Spleen (tissue), 7 donors: ENCODE data around the gene ZYG11A.

Experiments used
- POLR2A ChIP-seq, 3 donors: fragments of 450-650 bp; IDR thresholded peaks; one replicate each; pipeline ENCODE4 v1.5.1; 2017; ENCODE audit warnings: antibody characterized with exemption in 3 of 3, mild to moderate bottlenecking in 1 of 3
- POLR2AphosphoS5 ChIP-seq, 3 donors: sonication (generic); formaldehyde crosslinking; IDR thresholded peaks; one replicate each; pipeline ENCODE4 v1.5.1; 2017; ENCODE audit warnings: antibody characterized with exemption in 3 of 3
- TF ChIP-seq, protein P1 (sequence below), 11 experiments: fragments of 200-600 bp in 7 of 11; fragments of 450-650 bp in 4 of 11; sonication (generic) in 4 of 11; IDR thresholded peaks in 8 of 11; conservative IDR thresholded peaks in 3 of 11; 1 replicate in 7 of 11; 2 replicates in 4 of 11; pipeline versions ENCODE4 v1.4.0 to v1.8.0; 2016 to 2021; ENCODE audit warnings: antibody characterized with exemption in 11 of 11, inconsistent platforms in 4 of 11, mild to moderate bottlenecking in 1 of 11
- donor health status: DM: no; HTN: no; CAD: no; lungs with moderate emphysema.
- donor health status: DM: no; HTN: no; CAD: no.
- donor health status: DM: no; HTN: no; CAD: no.

- TF ChIP-seq POLR2A (IDR thresholded peaks at IDR 0.05) (no peak), POLR2AphosphoS5 (IDR thresholded peaks at IDR 0.05) (no peak)
- TF ChIP-seq, protein P1, sequence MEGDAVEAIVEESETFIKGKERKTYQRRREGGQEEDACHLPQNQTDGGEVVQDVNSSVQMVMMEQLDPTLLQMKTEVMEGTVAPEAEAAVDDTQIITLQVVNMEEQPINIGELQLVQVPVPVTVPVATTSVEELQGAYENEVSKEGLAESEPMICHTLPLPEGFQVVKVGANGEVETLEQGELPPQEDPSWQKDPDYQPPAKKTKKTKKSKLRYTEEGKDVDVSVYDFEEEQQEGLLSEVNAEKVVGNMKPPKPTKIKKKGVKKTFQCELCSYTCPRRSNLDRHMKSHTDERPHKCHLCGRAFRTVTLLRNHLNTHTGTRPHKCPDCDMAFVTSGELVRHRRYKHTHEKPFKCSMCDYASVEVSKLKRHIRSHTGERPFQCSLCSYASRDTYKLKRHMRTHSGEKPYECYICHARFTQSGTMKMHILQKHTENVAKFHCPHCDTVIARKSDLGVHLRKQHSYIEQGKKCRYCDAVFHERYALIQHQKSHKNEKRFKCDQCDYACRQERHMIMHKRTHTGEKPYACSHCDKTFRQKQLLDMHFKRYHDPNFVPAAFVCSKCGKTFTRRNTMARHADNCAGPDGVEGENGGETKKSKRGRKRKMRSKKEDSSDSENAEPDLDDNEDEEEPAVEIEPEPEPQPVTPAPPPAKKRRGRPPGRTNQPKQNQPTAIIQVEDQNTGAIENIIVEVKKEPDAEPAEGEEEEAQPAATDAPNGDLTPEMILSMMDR (IDR thresholded peaks at IDR 0.05 in 8 of 11, conservative IDR thresholded peaks at IDR 0.05 in 3 of 11) = no peak
Measured at GRCh38 chr1:52850951-52851350, 8.4 kb downstream of the ZYG11A start.
